Measurements from ENCODE around the gene SLC26A6.

The SLC26A6 gene

DNA sequence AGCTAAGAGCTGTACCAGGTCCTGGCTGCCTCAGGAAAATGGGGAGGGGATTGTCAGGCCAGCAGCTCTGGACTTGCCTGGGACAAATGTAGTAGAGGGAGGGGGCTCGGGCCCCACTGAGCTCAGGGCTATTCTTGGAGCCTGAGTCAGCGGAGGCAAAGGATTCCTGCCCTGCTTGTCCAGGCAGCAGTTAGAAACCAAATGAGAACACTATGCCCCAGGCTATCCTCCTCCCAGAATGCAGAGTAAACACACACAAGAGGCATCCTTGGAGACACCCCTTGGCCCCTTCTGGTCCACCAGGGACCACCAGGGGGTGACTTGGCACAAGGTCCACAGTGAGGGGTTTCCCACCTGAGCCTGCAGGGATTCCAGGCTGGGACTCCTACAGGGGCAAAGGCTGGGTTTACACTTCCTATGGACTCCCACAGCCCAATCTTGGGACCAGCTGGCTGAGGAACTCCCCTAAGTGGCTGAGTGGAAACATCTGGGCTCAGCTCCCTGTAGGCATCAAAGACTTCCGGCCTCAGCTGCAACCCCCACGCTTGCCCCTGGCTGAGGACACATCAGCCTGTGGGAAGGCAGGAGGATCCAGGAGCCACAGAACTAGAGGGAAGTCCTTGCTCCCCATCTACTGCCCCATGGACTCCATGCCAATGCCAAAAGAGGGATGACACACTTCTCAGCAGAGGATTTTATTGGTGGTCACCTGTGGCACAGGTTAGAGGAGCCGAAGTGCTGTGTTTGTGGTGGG, 36.8 kb downstream of the SLC26A6 start:
- DNase-seq: no peak

DNA sequence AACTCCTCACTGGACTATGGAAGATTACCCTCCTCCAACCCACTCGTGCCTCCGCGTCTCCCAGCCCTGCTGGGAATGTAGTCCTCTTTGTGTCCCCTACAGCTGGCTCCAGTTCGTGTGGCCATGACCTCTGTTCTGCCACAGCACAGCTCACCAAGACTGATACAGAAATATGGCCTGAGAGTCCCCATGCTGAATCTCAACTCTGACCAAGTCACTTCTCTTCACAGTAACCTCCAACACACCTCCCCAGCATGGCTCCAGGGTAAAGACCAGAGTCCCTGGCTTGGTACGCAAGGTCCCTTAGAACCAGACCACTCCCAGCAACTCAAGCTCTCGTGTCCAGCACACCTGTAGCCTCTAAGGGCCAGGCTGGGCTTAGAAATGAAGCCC, 37.9 kb downstream of the SLC26A6 start:
- no peak for DNase-seq

- DNase-seq: no peak
Measured at GRCh38 chr3:48596676-48597407, 38.4 kb downstream of the SLC26A6 start.

DNA sequence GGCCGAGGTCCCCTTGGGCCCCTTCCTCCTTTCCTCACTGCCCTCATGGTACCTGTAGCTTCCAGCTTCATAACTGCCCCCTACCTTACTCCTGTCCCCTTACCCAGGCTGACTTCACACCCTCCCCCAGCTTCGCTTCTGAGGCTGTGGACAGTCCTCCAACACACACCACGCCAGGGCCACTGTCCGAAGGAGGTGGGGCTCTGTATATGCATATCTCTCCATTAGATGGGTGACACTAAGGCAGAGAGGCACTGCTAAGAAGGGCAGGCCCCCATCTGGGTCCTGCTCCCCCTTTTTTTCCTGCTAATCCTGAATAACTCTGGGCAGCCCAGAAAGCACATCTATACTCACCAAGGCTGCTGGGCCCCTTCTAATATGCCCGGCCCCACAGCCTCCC, 39.1 kb downstream of the SLC26A6 start:
- no peak for DNase-seq

DNA sequence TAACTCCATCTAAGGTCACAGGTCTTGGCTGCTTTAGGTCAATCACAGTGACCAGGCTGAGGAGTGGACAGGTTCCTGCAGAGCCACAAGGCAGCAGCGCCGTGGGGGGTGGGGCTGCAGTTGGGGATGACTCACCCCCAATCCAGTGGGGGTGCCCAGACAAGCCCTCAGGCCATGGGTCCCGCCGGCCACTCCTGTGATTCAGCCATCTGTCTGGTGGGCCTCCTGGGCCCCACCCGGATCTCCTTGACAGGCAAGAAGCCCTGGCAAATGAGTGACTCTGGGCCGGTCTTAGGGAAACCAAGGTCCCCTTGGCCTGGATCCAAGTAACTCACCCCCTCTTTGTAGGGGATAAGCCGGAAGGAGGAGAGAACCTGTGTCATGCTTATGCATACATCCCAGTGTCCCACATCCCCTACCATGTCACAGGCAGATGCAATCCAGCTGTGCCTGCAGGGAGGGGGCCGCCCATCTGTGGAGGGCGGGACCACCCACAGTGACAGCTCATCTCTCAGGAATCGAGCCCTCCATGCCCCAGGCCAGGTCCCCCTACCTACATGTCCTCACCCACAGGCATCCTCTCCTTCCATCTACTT, 39.6 kb downstream of the SLC26A6 start:
- DNase-seq: no peak

GRCh38 chr3:48595075-48595525, 40.2 kb downstream of the SLC26A6 start, which contains the start of gene COL7A1:
Gene COL7A1 (minus strand): TSS chr3:48595329. CDS start chr3:48595159, 170 bp downstream.
- no peak for DNase-seq

DNA sequence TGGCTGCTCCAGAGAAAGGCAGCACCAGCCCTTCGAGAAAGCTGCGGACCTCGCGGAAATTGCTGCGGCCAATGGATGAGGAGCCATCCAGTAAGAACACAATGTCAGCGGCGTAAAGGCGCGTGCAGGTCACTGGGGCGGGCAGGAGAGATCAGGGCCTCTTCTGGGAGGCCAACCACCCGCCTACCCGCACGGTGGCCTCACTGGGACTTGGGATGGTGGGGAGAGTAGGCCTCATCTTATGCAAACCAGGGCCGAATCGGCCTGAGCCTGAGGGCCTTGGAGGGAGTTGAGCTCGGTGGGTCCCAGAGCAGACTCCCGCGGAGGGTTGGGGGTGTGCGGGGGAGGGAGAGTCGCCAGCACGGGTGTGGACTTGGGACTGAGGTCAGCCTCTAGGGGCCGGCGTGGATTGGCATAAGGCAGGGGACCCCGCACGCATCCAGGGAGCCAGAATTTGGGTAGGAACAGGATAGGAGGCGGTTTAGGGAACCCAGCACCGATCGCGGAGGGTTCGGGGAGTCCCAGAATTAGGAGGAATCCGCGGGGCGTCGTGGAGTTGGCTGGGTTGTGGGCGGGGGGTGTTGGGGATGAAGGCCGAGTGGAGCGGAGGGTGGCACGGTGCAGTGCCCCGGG, 40.7 kb downstream of the SLC26A6 start:
- DNase-seq: no peak

- DNase-seq: no peak
Measured at GRCh38 chr3:48593337-48593736, 41.9 kb downstream of the SLC26A6 start.

- DNase-seq: no peak
Measured at GRCh38 chr3:48592519-48593087, 42.7 kb downstream of the SLC26A6 start.

DNA sequence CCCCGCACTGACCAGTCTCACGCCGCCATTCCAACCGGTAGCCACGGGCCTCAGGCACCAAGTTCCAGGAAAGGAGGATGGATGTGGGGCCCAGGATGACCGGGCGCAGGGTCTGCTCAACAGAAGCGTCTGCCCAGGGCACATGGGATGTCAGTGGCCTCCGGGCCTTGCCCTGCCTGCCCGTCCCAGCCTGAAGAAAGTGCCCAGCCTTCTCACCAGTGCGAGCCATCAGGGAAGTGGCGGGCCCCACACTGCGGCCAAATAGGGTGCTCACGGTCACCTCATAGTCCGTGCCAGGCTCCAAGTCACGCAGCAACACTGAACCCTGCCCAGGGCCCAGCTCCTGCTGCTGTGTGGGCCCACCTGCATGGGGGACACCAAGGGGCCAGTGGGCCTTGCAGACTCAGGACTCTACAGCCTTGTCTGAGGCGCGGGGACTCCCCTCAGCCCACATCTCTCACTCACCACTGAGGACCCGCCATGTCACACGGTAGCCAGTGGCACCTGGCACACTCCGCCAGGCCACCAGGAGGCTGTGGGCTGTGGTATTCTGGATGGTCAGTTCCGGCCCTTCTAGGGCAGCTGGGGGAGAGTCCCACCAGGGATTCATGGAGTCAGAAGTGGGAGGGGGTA, 43.3 kb downstream of the SLC26A6 start:
- DNase-seq: no peak

- no peak for DNase-seq
Measured at GRCh38 chr3:48591436-48591835, 43.8 kb downstream of the SLC26A6 start.

- DNase-seq: no peak
Measured at GRCh38 chr3:48588230-48588629, 47.0 kb downstream of the SLC26A6 start.

DNA sequence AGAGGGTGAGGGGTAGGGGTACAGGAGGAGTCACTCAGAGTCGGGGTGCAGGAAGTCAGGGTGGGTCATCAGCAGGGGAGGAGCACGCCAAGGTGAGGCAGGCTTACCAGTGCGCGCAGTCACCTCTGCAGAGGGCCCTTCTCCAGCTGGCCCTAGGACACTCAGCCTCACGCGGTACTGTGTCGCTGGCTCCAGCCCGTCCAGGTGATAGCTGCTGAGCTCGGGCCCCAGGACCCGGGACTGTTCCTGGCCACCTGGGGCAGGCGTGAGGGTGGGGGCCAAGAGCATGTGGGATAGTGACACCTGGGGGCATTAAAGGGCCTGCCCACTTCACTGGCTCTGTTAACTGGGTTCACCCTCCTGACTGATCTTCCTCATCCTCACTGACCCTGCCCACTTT, 47.6 kb downstream of the SLC26A6 start:
- DNase-seq: no peak

GRCh38 chr3:48585411-48585810, 49.9 kb downstream of the SLC26A6 start:
- no peak for DNase-seq

DNA sequence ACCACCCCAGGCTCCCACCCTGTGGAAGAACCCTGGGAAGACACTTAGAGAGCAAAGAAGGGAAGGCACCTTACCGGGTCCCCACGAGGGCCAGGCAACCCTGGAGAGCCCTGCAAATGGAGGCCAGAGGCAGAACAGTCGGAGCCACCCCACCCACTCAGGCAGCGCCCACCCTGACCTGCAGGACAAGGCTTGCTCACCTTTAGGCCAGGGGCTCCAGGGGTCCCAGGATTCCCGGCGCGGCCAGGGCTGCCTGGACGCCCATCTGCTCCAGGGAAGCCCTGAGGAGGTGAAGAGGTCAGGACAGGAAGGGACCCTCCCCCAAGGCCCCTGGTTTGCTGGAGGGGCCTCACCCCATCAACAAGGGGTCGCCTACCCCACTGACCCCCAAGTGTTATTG, 50.4 kb downstream of the SLC26A6 start:
- DNase-seq: no peak

DNA sequence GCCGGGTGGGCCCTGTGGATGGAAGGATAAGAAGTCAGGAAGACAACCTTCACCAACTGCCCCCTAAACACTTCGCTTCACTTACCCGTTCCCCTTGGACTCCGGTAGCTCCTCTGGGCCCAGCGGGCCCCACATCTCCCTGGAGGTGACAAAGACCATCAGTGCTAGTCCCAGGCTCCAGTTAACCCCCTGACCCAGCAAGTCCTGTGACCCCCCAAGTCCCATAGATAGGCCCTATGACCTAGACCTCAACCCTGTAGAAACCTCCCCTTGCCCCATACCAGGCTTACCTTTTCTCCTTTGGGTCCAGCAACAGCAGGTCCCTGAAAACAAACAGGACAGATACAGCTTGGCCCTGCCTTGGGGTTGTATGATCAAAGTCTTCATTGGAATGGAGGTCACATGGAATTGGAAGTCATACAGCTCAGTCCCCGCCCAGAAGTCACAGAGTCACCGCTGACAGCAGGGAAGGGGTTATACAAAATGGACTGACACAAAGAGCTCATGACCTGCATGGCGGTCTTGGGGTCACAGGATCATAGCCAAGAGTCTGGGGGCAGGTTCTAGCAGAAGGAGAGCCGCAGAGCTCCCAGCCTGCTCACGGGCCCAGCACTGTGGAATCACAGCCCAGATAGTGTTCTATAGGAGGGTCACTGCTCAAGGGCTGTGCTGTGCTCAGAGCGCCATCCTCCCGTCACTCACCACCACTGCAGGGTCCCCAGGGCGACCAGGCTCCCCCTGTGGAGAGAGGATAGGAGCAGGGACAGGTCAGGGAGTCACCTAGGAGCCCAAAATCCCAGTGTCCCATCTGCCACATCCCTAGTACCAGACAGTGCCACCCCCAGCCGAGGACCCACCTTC, 53.4 kb downstream of the SLC26A6 start:
- no peak for DNase-seq

GRCh38 chr3:48576647-48577046, 58.6 kb downstream of the SLC26A6 start:
- no peak for DNase-seq
